Activated CD8-positive, alpha-beta memory T cell treated with anti-CD3 and anti-CD28 coated beads, Interleukin-2, amount 10 ng/mL, durations not matched to agents 7 days and 5 days (primary cell): Measurements from ENCODE around the gene SENP5. TPM values are rescaled to one million over a fixed set of nuclear protein-coding genes. Genes with fewer than 3 reads are reported as not detected.
"Not testable (repeated sequence)": the region's sequence is repeated elsewhere in the genome, so short reads cannot be mapped to it uniquely, and the experiment has no call there.

Source experiments
- ATAC-seq: fragments of 150-1000 bp; cut with Tn5 transposase; one replicate; pipeline ENCODE4 v1.10.0; 2021; ENCODE audit warnings: moderate library complexity
- CTCF ChIA-PET: fragments of 350-600 bp; sonication (Branson Sonifier 250); formaldehyde crosslinking; loops from one replicate; lab custom pipeline; 2021; ENCODE audit warnings: antibody characterized with exemption; lab: Charles Lee
- DNase-seq: peaks from one replicate; pipeline ENCODE4 v3.0.0-alpha.2; 2020
- H3K27ac Mint-ChIP-seq: one replicate; pipeline ENCODE4 v1.8.0; 2021; ENCODE audit warnings: mild to moderate bottlenecking, mixed read lengths
- H3K27me3 Mint-ChIP-seq: one replicate; pipeline ENCODE4 v1.8.0; 2021; ENCODE audit warnings: mixed read lengths
- H3K36me3 Mint-ChIP-seq: one replicate; pipeline ENCODE4 v1.8.0; 2021; ENCODE audit warnings: mild to moderate bottlenecking, mixed read lengths
- H3K4me1 Mint-ChIP-seq: one replicate; pipeline ENCODE4 v1.8.0; 2021; ENCODE audit warnings: mixed read lengths
- H3K4me3 Mint-ChIP-seq: one replicate; pipeline ENCODE4 v1.8.0; 2021; ENCODE audit warnings: mild to moderate bottlenecking, moderate library complexity, mixed read lengths
- H3K9me3 Mint-ChIP-seq: one replicate; pipeline ENCODE4 v1.8.0; 2022; ENCODE audit warnings: low read depth, mixed read lengths
- total RNA-seq, 2 experiments: library from RNA; stranded (reverse); gene quantifications; one replicate each; pipeline ENCODE4 v1.2.3, GENCODE V29; 2021

Gene SENP5
- total RNA-seq, 2 experiments from 2014 or later = 39.8 to 42.0 TPM

GRCh38 chr3:196848375-196848774 lies 19.3 kb upstream of the SENP5 start:
- H3K27me3 Mint-ChIP-seq, H3K4me1 Mint-ChIP-seq, ATAC-seq: not testable (repeated sequence)

GRCh38 chr3:196849180-196849741 lies 18.5 kb upstream of the SENP5 start:
- Mint-ChIP-seq H3K27ac (no peak overlapping the region), H3K9me3 (peaks cover 2% of the 10 kb centered on the region), H3K4me1 (no peaks in the 10 kb centered on the region), H3K36me3 (no peaks in the 10 kb centered on the region), H3K4me3 (no peak overlapping the region), H3K27me3 (peaks cover 6% of the 10 kb centered on the region)
- no peak for ATAC-seq
- CTCF ChIA-PET = interaction anchor here (2.0 kb wide), 1 partner anchor 11 kb away, joined by 7 read pairs; no protein-coding TSS in a partner anchor
- no peak for DNase-seq

More at GRCh38 chr3:196848375-196848774, 19.3 kb upstream of the SENP5 start:
- H3K27ac Mint-ChIP-seq, DNase-seq, H3K9me3 Mint-ChIP-seq, H3K36me3 Mint-ChIP-seq, H3K4me3 Mint-ChIP-seq: not testable (repeated sequence)
- CTCF ChIA-PET = interaction anchor here (0.7 to 2.0 kb wide), 2 partner anchors 11 to 27 kb away, joined by 4 to 7 read pairs; no protein-coding TSS in a partner anchor

DNA sequence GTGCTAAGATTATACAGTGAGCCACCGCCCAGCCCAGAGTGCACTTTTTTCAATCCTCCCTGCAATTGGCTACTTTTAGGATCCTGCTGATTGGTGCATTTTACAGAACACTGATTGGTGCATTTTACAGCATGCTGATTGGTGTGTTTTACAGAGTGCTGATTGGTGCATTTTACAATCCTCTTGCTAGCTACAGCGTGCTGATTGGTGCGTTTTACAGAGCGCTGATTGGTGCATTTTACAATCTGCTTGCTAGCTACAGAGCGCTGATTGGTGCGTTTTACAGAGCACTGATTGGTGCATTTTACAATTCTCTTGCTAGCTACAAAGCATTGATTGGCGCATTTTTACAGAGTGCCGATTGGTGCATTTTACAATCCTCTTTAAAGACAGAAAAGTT lies 4.7 kb upstream of the SENP5 start:
- not testable (repeated sequence) for H3K27ac Mint-ChIP-seq, DNase-seq, H3K27me3 Mint-ChIP-seq, H3K4me3 Mint-ChIP-seq, H3K9me3 Mint-ChIP-seq, ATAC-seq, H3K4me1 Mint-ChIP-seq, H3K36me3 Mint-ChIP-seq
- CTCF ChIA-PET = interaction anchor here (1.4 kb wide), 1 partner anchor 79 kb away, joined by 3 read pairs; the partner anchor contains the start of gene NCBP2

GRCh38 chr3:196867155-196867506 lies 589 bp upstream of the SENP5 start:
- Mint-ChIP-seq H3K4me1 (peaks cover 24% of the 10 kb centered on the region), H3K9me3 (peaks cover 3% of the 10 kb centered on the region), H3K27ac (peak overlapping the region; percentile 95), H3K36me3 (peaks cover 10% of the 10 kb centered on the region), H3K27me3 (no peaks in the 10 kb centered on the region), H3K4me3 (peak overlapping the region; percentile 99)
- ATAC-seq (no peak), DNase-seq (no peak)
- CTCF ChIA-PET = interaction anchor here (1.4 to 2.8 kb wide), 5 partner anchors 30 to 338 kb away, joined by 5 to 23 read pairs (median 6); partner anchors contain the start of genes NCBP2 and PAK2

DNA sequence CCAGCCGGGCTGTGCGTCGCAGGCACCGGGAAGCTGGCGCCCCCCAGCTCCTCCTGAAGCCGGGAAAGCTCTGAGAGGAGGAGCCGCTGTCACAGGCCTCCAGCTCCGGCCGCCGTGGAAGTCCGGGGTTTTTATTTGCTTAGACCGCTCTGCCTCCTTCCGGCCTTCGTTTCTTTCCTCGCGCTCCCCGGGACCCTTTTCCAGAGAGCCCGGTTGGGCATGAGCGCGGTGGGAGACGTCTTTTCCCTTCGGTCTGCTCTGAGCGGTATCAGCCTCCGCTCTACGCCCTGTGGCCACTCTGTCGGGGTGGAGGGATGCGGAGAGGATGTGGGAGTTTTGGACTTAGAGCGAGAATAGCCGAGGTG lies 559 bp downstream of the SENP5 start:
- Mint-ChIP-seq H3K4me1 (peaks cover 27% of the 10 kb centered on the region), H3K4me3 (peak overlapping the region; percentile 99), H3K36me3 (peaks cover 13% of the 10 kb centered on the region), H3K9me3 (no peaks in the 10 kb centered on the region), H3K27ac (peak overlapping the region; percentile 97), H3K27me3 (no peaks in the 10 kb centered on the region)
- CTCF ChIA-PET = interaction anchor here (0.7 to 2.8 kb wide), 10 partner anchors 15 to 340 kb away, joined by 3 to 23 read pairs (median 4); partner anchors contain the start of genes CEP19, FBXO45, NCBP2 and PAK2
- DNase-seq (peak; percentile 52), ATAC-seq (peak; percentile 10)

- DNase-seq = no peak
- Mint-ChIP-seq H3K27me3 (no peaks in the 10 kb centered on the region), H3K36me3 (peaks cover 13% of the 10 kb centered on the region), H3K27ac (no peak overlapping the region), H3K9me3 (no peaks in the 10 kb centered on the region), H3K4me3 (no peak overlapping the region), H3K4me1 (peaks cover 31% of the 10 kb centered on the region)
- ATAC-seq = no peak
- CTCF ChIA-PET = interaction anchor here (0.6 kb wide), 1 partner anchor 428 kb away, joined by 3 read pairs; no protein-coding TSS in a partner anchor
These were observed 4.6 kb downstream of the SENP5 start for GRCh38 chr3:196872316-196872715.

- ATAC-seq, H3K27me3 Mint-ChIP-seq, H3K27ac Mint-ChIP-seq, DNase-seq, H3K9me3 Mint-ChIP-seq, H3K4me3 Mint-ChIP-seq: not testable (repeated sequence)
- Mint-ChIP-seq H3K4me1 (peaks cover 30% of the 10 kb centered on the region), H3K36me3 (peaks cover 11% of the 10 kb centered on the region)
- CTCF ChIA-PET = interaction anchor here (1.1 to 2.0 kb wide), 4 partner anchors 36 to 155 kb away, joined by 3 to 5 read pairs (median 4); partner anchors contain the start of genes MELTF and NCBP2
These were observed 6.9 kb downstream of the SENP5 start for GRCh38 chr3:196874511-196875094.

GRCh38 chr3:196875258-196875657 lies 7.5 kb downstream of the SENP5 start:
- Mint-ChIP-seq H3K4me3 (no peak overlapping the region), H3K4me1 (peaks cover 24% of the 10 kb centered on the region), H3K27ac (no peak overlapping the region), H3K9me3 (no peaks in the 10 kb centered on the region), H3K36me3 (peaks cover 9% of the 10 kb centered on the region), H3K27me3 (no peaks in the 10 kb centered on the region)
- CTCF ChIA-PET = interaction anchor here (0.7 to 2.0 kb wide), 4 partner anchors 27 to 95 kb away, joined by 4 to 5 read pairs (median 4); partner anchors contain the start of gene NCBP2
- no peak for DNase-seq
- no peak for ATAC-seq

DNA sequence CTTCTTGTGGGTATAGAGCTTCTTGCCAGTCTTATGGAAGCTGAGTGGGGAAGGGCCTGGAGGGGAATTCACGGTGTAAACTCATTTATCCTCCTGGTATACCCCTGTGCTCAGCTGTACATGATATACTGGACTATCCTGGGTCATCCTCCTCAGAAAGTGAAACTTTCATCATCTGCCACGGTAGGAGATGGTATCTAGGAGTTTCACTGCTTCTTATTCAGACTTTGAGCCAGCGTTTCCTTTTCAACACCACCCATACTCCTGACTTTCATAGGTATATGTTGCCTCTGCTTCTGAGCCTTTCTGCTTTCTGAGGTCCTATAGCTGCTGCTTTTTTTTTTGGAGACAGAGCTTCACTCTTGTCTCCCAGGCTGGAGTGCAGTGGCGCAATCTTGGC lies 15.6 kb downstream of the SENP5 start:
- Mint-ChIP-seq H3K36me3 (peaks cover 21% of the 10 kb centered on the region), H3K27me3 (no peaks in the 10 kb centered on the region), H3K27ac (peak overlapping the region; percentile 48), H3K4me1 (peaks cover 29% of the 10 kb centered on the region), H3K4me3 (no peak overlapping the region), H3K9me3 (no peaks in the 10 kb centered on the region)
- DNase-seq (no peak), ATAC-seq (peak; percentile 77)
- CTCF ChIA-PET = interaction anchor here (0.7 kb wide), 1 partner anchor 15 kb away, joined by 3 read pairs; the partner anchor contains the start of gene SENP5

DNA sequence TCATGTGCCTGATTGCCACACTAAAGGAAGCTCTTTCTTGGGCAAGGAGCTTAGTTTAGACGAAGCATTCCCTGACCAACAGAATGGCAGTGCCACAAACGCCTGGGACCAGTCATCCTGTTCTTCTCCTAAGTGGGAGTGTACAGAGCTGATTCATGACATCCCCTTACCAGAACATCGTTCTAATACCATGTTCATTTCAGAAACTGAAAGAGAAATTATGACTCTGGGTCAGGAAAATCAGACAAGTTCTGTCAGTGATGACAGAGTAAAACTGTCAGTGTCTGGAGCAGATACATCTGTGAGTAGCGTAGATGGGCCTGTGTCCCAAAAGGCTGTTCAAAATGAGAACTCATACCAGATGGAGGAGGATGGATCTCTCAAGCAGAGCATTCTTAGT lies 18.4 kb downstream of the SENP5 start:
- DNase-seq (no peak), ATAC-seq (peak; percentile 35)
- peak overlapping the region; percentile 48 for H3K27ac Mint-ChIP-seq
- no peaks in the 10 kb centered on the region for H3K9me3 Mint-ChIP-seq
- H3K4me3 Mint-ChIP-seq = no peak overlapping the region
- no peaks in the 10 kb centered on the region for H3K27me3 Mint-ChIP-seq
- H3K4me1 Mint-ChIP-seq = peaks cover 31% of the 10 kb centered on the region
- CTCF ChIA-PET = interaction anchor here (1.4 to 1.5 kb wide), 2 partner anchors 49 to 85 kb away, joined by 3 to 4 read pairs; no protein-coding TSS in a partner anchor
- H3K36me3 Mint-ChIP-seq = peaks cover 25% of the 10 kb centered on the region

DNA sequence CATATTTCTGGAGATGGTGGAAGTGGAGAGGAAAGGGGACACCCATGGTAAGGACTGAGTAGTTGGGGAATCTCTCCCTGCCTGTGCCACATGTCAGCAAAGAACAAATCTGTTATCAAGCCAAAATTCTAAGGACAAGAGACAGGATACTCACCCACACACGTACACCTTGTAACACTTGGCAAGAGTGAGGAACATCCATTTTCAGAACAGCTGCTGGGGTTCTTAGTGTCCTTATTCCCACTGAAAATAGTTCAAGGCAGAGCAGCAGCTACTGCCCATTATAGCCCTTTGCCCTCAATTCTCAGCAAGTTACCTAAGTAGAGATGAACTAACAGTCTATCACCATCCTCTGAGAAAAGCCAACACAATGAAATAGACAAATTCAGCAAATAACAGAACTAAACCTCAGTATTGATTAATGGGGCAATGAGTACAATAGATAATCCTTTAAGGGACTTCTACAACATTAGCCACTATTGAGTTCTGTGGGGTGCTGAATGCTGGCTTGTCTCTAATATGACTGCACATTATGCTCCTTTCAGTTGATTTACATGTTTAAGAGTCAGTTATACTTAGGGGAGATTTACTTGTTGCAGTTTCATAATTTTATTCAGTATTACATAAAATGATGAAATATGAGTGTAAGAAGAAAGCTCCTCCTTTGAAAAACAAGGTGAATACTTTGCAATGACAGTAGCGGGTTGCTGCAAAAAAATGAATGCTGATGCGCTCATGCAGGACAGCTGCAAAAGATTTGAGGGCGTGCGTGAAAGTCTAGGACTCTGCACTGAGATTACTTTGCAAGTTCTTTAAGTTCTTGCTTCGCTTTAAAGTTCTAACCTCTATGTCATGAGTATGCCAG lies 22.4 kb downstream of the SENP5 start:
- Mint-ChIP-seq H3K36me3 (peaks cover 20% of the 10 kb centered on the region), H3K4me1 (peaks cover 17% of the 10 kb centered on the region), H3K27ac (no peak overlapping the region), H3K4me3 (no peak overlapping the region), H3K9me3 (no peaks in the 10 kb centered on the region), H3K27me3 (no peaks in the 10 kb centered on the region)
- CTCF ChIA-PET = no interaction called here
- no peak for ATAC-seq
- DNase-seq = no peak

DNA sequence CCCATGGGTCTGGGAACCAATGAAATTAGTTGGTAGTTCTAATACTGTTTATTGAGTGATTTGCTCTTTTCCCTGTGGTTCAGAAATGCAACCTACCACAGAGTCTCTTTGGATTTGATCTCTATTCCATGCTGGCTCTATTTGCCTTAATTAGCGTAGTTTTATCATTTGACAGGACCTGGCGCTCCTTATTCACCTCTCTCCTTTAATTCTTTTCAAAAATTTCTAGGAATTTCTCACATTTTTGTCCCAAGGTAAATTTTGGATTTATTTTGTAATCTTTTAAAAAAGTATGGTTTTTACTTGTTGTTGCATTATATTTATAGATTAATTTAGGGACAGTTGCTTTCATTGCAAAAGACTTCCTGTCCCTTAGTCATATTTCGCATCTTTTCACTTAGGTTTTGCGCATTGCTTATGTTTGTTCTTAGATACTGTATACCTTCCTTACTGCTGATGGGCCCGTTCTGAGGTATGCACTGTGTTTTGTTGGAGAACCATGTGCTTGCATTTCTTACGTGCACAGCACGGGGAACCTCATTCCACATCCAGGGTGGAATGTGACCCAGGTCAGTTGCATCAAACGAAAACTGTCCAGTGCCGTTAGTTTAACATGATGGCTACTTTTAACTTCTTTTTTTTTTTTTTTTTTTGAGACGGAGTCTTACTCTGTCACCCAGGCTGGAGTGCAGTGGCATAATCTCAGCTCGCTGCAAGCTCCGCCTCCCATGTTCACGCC lies 27.0 kb downstream of the SENP5 start:
- DNase-seq = no peak
- Mint-ChIP-seq H3K27ac (no peak overlapping the region), H3K9me3 (no peaks in the 10 kb centered on the region), H3K4me3 (no peak overlapping the region), H3K27me3 (no peaks in the 10 kb centered on the region), H3K4me1 (peaks cover 2% of the 10 kb centered on the region), H3K36me3 (peaks cover 11% of the 10 kb centered on the region)
- no peak for ATAC-seq
- CTCF ChIA-PET = no interaction called here
